Right ventricle myocardium superior (tissue), 1 donor: Measurements from ENCODE around the gene PRSS35. TPM values are rescaled to one million over a fixed set of nuclear protein-coding genes. Genes with fewer than 3 reads are reported as not detected.

ENCODE experiments used
- total RNA-seq: library from RNA; stranded (reverse); fragmentation: NEBNext Ultra II Directional; extraction: Animal tissue kit (Norgen Biotek cat#: 25700); gene quantifications from one replicate; pipeline ENCODE4 v1.2.1, GENCODE V29; 2021
- donor health status: DM: no; HTN: yes; CAD: no; lungs with severe emphysema.

The PRSS35 gene
- total RNA-seq, 1 donor from 2014 or later: not detected

Other genes starting within 250 kb of the PRSS35 start
- 24.7 TPM for gene ME1, start 81.5 kb upstream of the PRSS35 start, total RNA-seq
- gene SNAP91, start 196.6 kb downstream of the PRSS35 start, total RNA-seq: 2.3 TPM